Transverse colon (tissue), 4 donors: ENCODE results near the gene S100A3. TPM values are rescaled to one million over a fixed set of nuclear protein-coding genes. Genes with fewer than 3 reads are reported as not detected.
"Not testable (repeated sequence)": the region's sequence is repeated elsewhere in the genome, so short reads cannot be mapped to it uniquely, and the experiment has no call there.

Experiments
- DNase-seq: peaks from one replicate; pipeline ENCODE4 v3.0.0-alpha.2; 2019
- H3K27ac ChIP-seq, 4 donors: fragments of 200-600 bp; sonication (generic); 2 replicates each; pipeline ENCODE4 v1.5.1; 2016 to 2018; ENCODE audit warnings: inconsistent platforms in 4 of 4
- H3K27me3 ChIP-seq: fragments of 200-600 bp; sonication (generic); 2 replicates; pipeline ENCODE4 v1.5.1; 2017; ENCODE audit warnings: inconsistent platforms
- H3K36me3 ChIP-seq, 4 donors: fragments of 200-600 bp; sonication (generic); 2 replicates each; pipeline ENCODE4 v1.5.1; 2017 to 2019; ENCODE audit warnings: inconsistent platforms in 4 of 4
- H3K4me1 ChIP-seq, 4 donors: fragments of 200-600 bp; sonication (generic); 2 replicates each; pipeline ENCODE4 v1.5.1; 2017 to 2020; ENCODE audit warnings: inconsistent platforms in 4 of 4
- H3K4me3 ChIP-seq, 4 donors: fragments of 200-600 bp; sonication (generic); 1 replicate in 1 of 4; 2 replicates in 3 of 4; pipeline versions ENCODE4 v1.5.1 to v1.6.1; 2017 to 2019; ENCODE audit warnings: inconsistent platforms in 4 of 4
- H3K9me3 ChIP-seq, 2 donors: fragments of 200-600 bp; sonication (generic); 2 replicates each; pipeline ENCODE4 v1.5.1; 2017 to 2019; ENCODE audit warnings: inconsistent platforms in 2 of 2
- CTCF ChIP-seq, 5 experiments: fragments of 200-600 bp in 3 of 5; fragments of 450-650 bp in 2 of 5; sonication (generic) in 3 of 5; IDR thresholded peaks; 1 replicate in 2 of 5; 2 replicates in 3 of 5; pipeline ENCODE4 v1.5.1; 2016 to 2017; ENCODE audit warnings: antibody characterized with exemption in 5 of 5, inconsistent platforms in 3 of 5, mild to moderate bottlenecking in 2 of 5, moderate library complexity in 1 of 5
- EP300 ChIP-seq: sonication (generic); formaldehyde crosslinking; IDR thresholded peaks from one replicate; pipeline ENCODE4 v1.6.1; 2017; ENCODE audit warnings: antibody characterized with exemption, low read depth
- POLR2A ChIP-seq: fragments of 450-650 bp; IDR thresholded peaks from one replicate; pipeline ENCODE4 v1.6.1; 2016; ENCODE audit warnings: antibody characterized with exemption, mild to moderate bottlenecking, moderate library complexity
- POLR2AphosphoS5 ChIP-seq, 3 donors: sonication (generic); formaldehyde crosslinking; IDR thresholded peaks; one replicate each; pipeline ENCODE4 v1.6.1; 2016; ENCODE audit warnings: antibody characterized with exemption in 3 of 3
- WGBS, 2 donors: methylation state at CpG; one replicate each; pipeline ENCODE4 v1.1.5; 2018; ENCODE audit warnings: low coverage in 1 of 2; 5-methylcytosine and 5-hydroxymethylcytosine counted together
- in situ Hi-C, 4 donors: fragments of 200-750 bp; cut with MboI; loops; one replicate each; pipeline versions ENCODE4 v1.15.0 to v1.15.1; 2017; ENCODE audit warnings: low sequenced_read_pairs in 3 of 4, low pct_ligation_motif_present in 1 of 4, low pct_unique_long_range_greater_than_20kb in 1 of 4
- intact Hi-C: fragments of 100-400 bp; cut with DNase I; formaldehyde crosslinking; loops from one replicate; pipeline ENCODE4 v1.15.1; 2023; ENCODE audit warnings: low total_unique reads
- total RNA-seq, 4 donors: library from RNA; depleted of rRNA; stranded (reverse); fragments of >200 nt; gene quantifications; one replicate each; pipeline ENCODE4 v1.1.0, GENCODE V29; 2016

S100A3 gene
- total RNA-seq, 4 donors from 2014 or later = 0.64 TPM; not detected in 3

GRCh38 chr1:153563483-153563901 is 14.4 kb upstream of the S100A3 start:
- Histone ChIP-seq H3K4me3 (no peak overlapping the region), H3K4me1 (peaks cover 30 to 37% (median 33%) of the 10 kb centered on the region in 4 donors), H3K36me3 (no peaks in the 10 kb centered on the region), H3K27me3 (no peaks in the 10 kb centered on the region), H3K27ac (no peak overlapping the region), H3K9me3 (no peaks in the 10 kb centered on the region)
- no peak for TF ChIP-seq EP300
- TF ChIP-seq POLR2AphosphoS5 (IDR thresholded peaks at IDR 0.05) = no peak
- no peak for TF ChIP-seq POLR2A
- TF ChIP-seq CTCF (IDR thresholded peaks at IDR 0.05) = no peak
- intact Hi-C loops (no loop called here), in situ Hi-C loops (no loop called here)
- no peak for DNase-seq
- WGBS, 2 donors = 82 to 100% methylated on average over 1 to 6 of the region's 6 CpGs

- DNase-seq, in situ Hi-C loops, H3K27ac ChIP-seq: not testable (repeated sequence)
Observed at GRCh38 chr1:153562021-153562420, 13.0 kb upstream of the S100A3 start.

GRCh38 chr1:153561466-153561985 is 12.5 kb upstream of the S100A3 start:
- Histone ChIP-seq H3K4me1 (peaks cover 11 to 17% (median 14%) of the 10 kb centered on the region in 4 donors), H3K36me3 (no peaks in the 10 kb centered on the region), H3K4me3 (no peak overlapping the region), H3K27me3 (no peaks in the 10 kb centered on the region), H3K9me3 (no peaks in the 10 kb centered on the region), H3K27ac (no peak overlapping the region)
- DNase-seq = no peak
- TF ChIP-seq EP300 = no peak
- no peak for TF ChIP-seq POLR2A
- TF ChIP-seq POLR2AphosphoS5 (IDR thresholded peaks at IDR 0.05) = no peak
- TF ChIP-seq CTCF (IDR thresholded peaks at IDR 0.05) = no peak
- intact Hi-C loops (no loop called here), in situ Hi-C loops (no loop called here)
- WGBS, 2 donors = 94% methylated on average over 3 of the region's 3 CpGs; no CpG with 5 or more reads in 1 of the 2 donors

More at GRCh38 chr1:153562021-153562420, 13.0 kb upstream of the S100A3 start:
- intact Hi-C loops, H3K4me3 ChIP-seq, H3K27me3 ChIP-seq, H3K9me3 ChIP-seq, H3K36me3 ChIP-seq: not testable (repeated sequence)
- H3K4me1 ChIP-seq = peaks cover 15 to 22% (median 19%) of the 10 kb centered on the region in 4 donors
- WGBS, 2 donors = 76 to 95% methylated on average over 2 to 3 of the region's 3 CpGs

- TF ChIP-seq EP300 (no peak), POLR2A (no peak), CTCF (IDR thresholded peaks at IDR 0.05) (no peak), POLR2AphosphoS5 (IDR thresholded peaks at IDR 0.05) (no peak)
- DNase-seq = no peak
Observed at GRCh38 chr1:153560771-153561465, 11.9 kb upstream of the S100A3 start.

More at GRCh38 chr1:153560771-153561465, 11.9 kb upstream of the S100A3 start:
- intact Hi-C loops (no loop called here), in situ Hi-C loops (no loop called here)
- Histone ChIP-seq H3K4me3 (no peak overlapping the region), H3K4me1 (peaks cover 6 to 11% (median 8%) of the 10 kb centered on the region in 4 donors), H3K27me3 (no peaks in the 10 kb centered on the region), H3K27ac (no peak overlapping the region), H3K36me3 (no peaks in the 10 kb centered on the region), H3K9me3 (no peaks in the 10 kb centered on the region)
- 82 to 86% methylated on average over 1 to 10 of the region's 10 CpGs for WGBS, 2 donors
